Measurements from ENCODE around the gene TMEM182.

The TMEM182 gene

DNA sequence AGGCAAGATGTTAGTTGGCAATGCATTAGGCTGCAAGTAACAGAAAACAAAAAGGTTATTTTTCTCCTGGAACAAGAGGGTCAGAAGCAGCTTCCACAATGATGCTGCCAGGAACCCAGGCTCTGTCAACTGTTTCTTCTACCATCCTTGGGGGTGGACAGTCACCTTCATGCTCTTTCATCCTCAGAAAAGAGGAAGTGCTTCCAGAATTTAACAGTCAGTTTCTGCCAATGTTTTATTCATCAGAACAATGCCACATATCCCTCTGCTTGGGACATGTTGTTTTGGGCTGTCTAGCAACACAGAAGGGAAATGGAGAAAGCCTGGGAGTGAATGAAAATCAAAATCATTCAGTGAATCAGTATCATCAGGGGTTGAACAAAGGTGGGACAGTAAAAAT lies 7.1 kb downstream of the TMEM182 start:
- no peak for DNase-seq

DNA sequence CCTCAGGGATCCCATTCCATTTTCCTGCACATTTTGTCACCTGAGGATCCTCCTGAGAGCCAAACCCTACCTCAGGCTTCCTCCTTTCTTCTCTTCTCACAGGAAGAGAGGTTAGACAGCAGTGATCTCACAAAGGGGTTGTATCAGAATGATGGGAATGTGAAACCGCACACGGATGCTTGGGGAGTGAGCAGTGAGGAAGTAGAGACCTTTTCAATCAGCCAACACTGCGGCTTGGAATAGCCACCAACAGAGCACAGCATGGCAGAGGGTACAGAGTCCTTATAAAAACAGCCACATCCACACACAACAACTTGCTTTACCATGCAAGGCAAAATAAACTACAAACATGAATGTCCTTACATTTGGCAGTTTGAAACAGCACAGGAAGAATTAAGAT lies 8.7 kb downstream of the TMEM182 start:
- no peak for DNase-seq

DNA sequence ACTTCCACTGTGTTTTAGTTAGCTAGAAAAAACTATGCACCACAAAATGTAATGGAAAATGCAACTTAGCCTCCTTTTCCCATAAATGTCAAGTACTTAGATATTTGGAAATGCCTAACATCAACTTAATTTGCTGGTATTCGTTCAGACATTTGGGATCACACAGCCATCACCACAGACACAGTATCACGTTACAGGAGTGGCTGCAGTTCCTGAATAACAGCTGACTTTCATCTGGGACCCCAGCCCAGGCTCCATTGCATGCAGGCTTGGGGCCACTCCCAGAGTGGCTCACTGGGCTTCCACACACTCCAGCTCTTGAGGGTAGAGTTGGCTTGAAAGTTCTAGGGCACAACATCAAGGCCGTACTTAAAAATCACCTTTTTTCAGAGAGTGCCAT lies 9.3 kb downstream of the TMEM182 start:
- no peak for DNase-seq

DNA sequence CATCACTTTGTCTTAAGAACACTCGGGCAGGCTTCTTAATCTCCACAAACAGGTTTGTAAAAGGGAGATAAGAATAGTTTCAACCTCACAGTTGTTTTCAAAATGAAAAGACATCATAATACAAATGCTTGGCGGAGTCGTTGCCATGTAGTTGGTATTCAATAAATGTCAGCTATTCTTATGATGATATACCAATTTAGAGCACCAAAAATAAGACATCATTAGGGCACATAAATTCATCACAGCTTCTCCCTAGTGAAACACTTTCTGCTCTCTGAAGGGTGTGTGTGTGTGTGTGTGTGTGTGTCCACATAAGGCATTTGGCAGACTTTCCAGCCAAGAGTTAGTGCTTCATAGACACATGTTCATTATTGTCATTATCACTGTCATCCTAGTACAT lies 10.8 kb downstream of the TMEM182 start:
- no peak for DNase-seq

DNA sequence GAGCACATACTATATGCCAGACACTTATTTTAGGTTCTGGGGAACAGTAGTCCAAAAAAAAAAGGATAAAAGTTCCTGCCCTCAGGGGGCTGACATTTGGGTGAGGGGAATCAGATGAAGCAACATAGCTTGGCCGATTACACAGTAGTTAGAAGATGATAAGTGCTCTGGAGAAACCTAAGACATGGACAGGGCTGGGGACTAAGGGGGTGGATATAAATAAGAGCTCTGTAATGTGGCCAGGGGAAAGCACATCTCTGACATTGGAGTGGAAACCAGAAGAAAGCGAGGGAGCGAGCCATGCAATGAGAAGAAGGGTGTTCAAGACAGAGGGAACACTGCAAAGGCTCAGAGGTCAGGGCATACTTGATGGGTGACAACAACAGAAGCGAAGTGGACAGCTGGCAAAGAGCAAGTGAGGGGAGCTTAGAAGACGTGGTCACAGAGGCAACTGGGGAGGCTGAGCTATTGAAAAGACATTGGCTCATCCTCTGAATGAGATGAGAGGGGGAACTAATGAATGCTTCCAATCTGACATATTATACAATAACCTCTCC lies 11.4 kb downstream of the TMEM182 start:
- no peak for DNase-seq

DNA sequence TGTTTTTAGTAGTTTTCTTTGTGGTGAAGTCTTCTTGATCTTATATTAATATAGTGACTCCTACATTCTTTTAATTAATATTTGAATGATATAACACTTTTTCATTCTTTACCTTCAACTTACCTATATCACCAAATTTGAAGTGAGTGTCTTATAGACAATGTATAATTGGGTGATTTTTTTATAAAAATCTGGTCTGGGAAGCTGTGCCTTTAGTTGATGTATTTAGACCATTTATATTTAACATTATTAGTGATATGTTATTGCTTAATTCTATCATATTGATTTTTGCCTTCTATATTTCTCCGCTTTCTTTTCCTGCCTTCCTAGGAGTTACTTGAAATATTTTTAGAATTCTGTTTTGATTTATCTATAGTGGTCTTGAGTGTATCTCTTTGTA lies 16.4 kb downstream of the TMEM182 start:
- no peak for DNase-seq

DNA sequence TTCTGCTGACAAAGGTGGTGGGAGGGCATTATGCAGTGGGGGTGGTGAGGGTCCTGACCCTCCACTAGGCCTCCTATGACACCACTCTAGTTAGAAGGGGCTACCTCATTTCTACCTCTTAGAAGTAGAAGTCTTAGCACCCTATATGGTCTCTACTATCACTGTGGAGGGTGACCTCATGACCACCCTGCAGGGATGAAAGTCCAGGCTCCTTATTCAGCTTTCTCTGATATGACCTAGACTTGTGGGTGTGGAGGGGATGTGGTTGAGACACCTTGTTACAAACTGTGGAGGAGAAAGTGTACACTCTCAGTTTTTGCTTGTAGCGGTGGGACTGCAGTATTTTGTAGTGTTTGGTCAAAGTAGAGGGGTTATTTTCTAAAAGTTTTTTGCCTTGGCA lies 18.6 kb downstream of the TMEM182 start:
- no peak for DNase-seq

DNA sequence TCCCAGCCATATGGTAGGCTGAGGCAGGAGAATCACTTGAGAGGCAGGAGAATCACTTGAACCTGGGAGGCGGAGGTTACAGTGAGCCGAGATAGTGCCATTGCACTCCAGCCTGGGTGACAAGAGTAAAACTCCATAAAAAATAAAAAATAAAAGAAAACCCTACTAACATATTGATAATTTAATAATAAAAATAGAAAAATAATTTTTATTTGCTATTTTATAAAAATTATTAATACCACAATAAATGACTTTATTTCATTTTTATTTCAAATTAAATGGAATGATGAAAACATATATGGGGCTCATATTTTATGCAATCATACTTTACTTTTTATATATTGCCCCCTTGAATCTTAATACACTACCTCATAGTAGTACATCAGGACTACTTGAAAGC lies 20.4 kb downstream of the TMEM182 start:
- no peak for DNase-seq

DNA sequence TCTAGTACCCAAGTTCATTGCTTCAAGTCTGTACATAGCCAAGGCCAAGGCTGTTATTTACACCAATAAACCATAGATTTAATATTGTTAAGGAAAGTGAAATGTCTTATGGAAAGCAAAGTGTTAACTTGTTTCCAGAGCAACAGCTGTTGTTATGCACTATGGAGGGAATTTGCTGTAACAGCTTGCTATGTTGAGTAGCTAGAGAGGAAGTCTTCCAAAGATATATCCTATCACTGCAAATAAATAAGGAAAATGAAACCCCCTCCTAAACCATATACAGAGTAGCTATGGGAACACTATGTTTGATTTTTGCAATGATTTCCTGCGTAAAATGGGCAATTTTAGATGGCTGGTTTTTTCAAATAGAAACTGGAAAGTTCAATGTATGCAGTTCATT lies 21.1 kb downstream of the TMEM182 start:
- no peak for DNase-seq

DNA sequence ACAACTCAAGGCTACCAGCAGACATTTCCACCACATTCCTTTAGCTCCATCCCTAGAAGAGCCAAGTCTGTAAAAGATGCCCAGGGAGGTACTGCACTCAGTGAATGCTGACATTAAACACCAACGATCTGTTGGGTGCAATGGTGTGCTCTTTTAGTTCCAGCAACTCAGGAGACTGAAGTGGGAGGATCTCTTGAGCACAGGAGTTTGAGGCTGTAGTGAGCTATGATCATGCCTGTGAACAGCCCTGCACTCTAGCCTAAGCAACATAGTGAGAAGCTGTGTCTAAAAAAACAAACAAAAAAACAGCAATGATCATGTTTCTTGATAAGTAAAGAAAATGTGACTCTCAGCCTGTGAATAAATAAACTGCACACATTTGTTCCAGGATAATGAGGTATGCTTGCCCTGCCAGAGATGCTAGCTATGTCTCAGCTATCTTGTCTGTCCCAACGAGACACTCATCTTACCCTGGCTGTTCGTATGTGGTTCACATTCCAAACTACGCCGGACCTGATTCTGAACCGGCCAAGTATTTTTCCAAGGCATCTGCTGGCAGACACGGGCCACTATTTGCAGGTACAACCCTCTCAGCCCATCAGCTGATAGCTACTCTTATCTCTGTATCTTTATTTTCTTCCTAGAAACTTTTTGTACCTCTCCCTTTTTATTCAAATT lies 21.8 kb downstream of the TMEM182 start:
- DNase-seq: no peak

DNA sequence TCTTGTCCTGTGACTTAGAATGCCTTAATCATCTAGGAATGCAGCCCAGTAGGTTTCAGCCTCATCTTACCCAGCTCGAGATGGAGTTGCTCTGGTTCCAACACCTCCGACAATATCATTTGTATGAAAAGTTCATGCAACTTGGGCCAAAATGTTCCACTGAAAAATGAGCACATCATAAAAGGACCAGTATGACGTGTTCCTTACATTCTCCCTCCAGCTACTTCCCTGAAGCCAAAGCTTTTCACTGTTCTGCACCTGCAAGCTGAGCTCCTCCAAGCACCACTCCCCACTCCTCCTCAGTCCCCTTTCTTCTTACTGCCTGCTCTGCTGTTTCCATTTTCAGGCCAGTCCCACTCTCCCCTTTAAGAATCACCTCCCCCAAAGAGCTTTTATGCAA lies 23.1 kb downstream of the TMEM182 start:
- no peak for DNase-seq

DNA sequence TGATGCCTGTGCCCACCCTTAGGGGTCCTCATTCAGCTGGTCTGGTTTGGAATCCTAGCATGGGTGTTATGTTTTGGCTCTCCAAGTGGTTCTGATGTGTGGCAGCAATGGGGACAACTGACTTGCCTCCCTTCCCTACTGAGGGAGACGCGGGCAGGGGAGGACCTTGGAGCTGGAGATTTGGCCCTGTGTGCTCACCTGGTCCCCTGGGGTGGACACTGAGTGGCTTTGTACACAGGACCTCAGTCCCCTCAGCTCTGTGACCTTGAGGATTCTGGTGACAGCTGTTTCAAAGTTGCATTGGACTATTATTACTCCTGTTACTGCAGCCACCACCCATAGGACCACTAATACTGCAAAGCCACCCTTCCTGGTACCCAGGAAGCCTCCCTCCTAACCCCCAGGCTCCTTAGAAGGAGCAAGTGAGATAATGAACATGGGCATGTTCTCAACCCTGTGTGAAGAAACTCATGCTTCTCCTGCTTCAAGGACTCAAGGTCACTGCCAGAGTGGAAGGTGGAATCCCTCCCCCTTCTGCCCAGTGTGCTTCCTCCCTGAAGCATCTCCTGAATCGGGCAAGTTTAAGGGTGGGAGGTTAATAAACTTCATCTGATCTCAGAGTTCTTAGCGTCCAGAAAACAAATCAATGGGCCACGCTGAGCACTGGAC lies 26.5 kb downstream of the TMEM182 start:
- DNase-seq: no peak

DNA sequence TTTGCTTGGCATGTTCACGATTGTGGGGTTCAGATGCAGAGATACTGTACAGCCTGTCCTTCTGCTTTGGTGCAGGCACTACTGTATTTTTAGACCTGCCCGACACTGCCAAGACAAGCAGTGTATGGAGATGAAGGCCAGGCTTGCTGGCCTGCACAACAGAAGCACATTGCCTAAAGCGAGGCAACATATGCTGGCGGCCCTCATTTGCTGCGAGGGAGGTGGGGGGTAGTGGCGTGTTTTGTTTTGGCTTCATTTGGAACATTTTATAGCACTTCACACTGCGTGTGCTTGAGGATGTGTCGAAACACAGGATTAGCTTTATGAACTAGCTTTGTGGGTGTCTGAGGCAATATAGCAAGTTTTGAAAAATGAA lies 27.0 kb downstream of the TMEM182 start:
- no peak for DNase-seq

DNA sequence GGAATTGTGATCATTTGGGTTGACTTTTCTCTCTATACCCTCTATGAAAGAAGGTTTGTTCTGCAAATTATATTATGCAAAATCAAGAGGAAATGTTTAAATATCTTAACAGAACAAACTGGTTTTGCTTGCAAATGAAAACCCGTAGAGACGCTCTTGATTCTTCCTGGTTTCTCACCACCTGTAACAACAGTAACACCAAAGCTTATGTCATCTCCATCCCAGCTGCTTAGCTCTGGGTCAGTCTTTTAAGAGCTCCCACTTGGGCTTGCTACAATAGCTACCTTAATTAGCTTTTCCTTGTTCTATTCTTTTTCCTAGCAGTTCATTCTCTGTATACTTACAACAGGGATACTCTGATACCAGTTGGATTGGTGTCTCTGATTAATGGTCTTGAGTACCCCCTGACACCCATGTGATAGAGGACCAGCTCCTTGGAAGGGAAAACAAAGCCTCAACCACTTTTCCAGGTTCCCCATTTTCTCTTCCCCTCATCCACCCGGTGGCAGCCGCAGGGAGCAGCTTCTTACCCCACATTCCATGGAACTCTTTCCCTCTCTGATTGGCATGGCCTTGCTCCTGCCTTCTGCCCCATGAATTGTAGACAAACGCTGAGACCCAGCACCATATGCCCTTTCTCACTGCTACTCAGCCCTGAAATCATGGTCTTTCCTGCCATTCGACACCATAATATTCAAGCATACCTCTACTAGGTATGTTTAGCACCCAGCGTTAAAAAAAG lies 27.7 kb downstream of the TMEM182 start:
- DNase-seq: no peak

DNA sequence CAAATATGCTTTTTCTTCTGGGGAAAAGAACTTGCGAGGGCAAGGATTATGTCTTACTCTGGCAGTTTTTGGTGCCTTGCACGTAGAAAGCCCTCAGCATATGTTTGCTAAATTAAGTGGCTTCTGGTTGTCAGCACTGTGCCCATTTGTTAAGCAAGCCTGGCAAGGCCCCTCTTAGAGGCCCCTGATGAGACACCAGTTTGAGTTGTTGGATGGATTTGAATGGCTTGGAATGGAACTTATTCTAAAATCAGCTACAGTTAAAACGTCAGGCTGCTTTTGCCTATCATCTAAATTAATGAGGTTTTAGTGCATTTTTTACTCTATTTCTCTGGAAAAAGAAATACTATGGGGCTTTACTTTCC lies 28.2 kb downstream of the TMEM182 start:
- DNase-seq: no peak

DNA sequence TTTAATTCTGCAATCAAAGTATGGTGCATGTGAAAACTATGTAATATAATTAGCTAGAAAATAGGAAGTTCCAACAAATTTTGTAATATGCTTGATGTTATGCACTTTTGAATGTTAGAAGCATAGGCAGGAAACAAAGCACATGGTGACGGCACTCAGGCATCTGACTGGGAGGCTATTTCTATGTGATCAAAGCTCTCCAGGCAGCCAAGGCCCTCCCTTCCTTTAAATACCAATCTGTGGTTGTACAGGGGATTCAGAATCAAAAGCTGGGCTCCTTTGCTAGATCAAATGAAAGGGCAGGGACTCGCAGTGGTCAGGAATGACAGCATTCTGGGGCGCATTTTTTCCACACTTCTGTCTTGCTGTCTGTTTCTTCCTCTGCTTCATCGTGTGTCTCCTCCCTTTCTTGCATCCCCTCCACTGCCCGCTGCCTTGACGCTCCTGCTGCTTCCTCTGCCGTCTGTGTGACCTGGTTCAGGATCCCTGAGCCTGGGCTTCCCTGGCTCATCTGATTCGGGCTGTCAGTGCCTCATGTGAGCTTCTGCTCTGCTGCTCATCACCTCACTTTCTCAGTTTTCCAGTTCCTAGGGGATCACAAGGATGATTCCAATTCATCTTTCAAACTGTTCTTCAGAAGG lies 30.9 kb downstream of the TMEM182 start:
- no peak for DNase-seq

DNA sequence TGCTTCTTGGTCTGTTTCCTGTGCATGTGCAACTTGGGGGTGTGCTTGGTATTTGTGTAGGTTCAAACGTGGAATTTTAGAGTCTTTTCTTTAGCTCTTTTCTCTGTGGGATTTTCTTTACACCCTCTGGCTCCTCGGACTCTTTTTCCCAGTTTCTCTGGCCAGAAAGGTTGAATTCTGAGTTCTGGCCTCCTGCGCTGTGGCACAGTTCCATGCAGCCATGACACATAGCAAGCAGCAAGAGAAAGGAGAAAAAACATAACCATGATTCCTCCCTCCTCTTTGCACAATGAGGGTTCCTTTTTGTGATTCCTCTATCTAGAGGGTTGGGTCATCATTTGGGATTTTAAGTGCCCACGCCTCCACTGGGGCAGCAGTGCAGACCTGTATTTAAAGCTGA lies 33.8 kb downstream of the TMEM182 start:
- no peak for DNase-seq

DNA sequence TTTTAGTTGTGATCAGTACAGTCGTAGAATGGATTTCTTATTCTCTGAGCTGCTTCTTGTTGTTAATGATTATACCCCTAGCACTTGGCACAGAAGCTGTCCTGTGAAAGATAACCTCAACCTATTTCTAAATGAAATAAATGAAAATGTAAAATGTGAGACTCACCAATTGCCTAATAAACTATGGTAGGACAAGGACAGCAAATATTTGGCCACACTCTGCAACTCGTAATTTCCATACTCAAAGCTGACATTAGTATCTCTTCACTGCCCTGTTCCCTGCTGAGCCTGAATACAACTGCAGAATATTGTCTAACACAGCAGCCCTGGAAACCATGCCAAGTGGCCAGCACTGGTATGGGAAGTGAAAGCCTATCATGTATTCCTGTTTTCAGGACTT lies 34.5 kb downstream of the TMEM182 start:
- no peak for DNase-seq

DNA sequence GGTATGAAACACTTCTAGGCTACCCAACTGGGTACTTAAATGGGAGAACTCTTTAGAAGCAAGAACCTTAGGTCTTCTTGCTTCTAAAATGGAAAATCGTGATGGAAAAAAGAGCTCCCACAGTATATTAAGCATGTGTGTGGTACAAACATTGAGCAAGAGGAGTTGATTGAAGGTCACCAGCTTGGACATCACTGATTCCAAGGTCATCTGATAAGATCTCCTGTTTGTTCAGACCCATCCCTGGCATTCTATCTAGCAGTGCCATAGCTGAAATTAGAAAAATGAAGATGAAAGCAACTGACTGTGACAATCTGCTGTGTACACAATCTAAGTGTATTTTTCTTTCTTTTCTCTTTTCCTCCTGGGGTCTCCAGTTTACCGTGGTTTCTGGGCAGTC lies 35.7 kb downstream of the TMEM182 start:
- no peak for DNase-seq

DNA sequence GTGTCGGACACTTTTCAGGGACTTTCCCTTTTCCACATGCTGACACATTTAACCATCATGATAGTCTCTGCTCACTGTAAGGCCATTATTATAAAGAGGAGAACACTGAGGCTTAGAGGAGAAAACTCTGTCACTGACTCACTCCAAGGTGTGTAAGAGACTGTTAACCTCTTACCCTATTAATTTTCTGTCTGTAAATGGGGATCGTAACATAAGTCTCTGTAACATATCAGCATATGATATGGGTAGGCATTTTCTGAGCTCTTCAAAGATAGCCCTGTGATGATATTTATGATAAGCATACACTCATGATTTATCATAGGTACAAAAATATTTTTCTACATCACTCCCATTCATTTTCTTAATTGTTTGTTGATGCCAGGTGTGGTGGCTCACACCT lies 36.4 kb downstream of the TMEM182 start:
- no peak for DNase-seq

DNA sequence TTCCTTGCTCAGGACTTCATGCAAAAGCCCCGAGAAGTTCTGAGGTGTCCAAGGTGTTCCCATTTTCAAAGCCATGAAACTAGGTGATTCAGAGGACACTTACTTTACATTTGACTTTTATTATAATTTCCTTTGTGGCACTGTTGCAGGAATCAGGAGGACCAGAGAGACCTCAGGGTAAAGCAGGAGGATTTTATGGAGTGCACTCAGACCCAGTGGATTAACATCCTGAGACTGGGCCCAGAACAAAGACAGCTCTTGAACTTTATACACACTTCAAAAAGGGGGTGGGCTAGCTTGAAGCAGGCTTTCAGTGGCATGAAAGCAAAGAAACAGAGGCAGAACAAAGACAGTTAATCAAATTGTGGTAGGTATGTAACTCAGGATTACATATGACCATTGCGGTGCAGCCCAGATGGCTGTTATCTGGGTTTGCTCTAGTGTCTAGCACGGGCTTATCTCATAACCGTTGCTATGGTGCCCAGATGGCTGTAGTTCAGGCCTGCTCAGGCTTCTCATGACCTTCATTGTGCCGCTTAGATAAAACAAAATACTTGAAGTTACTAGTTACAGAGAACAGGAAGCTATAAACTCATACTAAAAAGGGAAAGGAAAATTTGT lies 39.4 kb downstream of the TMEM182 start:
- DNase-seq: no peak

DNA sequence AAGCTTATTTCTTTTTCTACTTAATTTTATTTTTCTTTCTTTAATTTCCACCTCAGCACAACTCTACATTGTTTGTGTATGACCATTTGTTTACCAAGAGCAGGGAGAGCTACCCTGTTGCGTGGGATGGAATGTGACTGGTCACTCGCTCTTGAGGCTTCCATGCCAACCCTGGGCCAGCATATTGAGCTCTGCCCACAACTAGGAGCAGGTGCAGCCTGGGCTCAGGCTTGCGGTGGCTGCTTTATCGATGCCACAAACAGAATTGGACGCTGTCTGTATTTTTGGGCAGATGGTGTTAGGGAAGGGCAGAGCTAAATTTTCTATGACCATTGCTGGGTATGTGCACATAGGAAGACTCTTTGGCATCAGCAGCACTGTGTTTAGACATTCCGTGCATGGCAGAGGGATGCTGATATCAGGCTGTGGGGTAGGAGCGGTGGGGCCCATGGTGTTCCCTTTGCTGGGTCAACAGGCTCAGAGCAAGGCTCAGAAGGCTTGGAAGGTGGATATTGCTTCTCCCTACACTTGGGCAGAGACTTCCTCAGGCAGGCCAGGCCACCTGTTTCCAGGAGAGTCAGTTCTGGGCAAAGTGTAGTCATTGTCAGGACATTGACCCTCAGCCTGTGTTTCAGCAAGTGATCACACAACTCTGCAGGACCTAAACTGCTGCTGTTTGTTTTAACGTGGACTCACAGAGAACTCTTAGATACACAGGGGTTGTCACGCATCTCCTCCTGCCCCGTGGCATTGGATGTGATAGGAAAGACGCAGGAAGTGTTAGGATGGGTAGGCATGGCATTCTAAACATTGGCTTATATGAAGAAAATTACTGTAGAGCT lies 40.2 kb downstream of the TMEM182 start:
- no peak for DNase-seq
